ENCODE measurements around the gene COMMD8.
"Not testable (repeated sequence)": the region's sequence is repeated elsewhere in the genome, so short reads cannot be mapped to it uniquely, and the experiment has no call there.

Gene COMMD8

GRCh38 chr4:47463235-47463956, at the start of gene COMMD8:
Gene COMMD8 (minus strand): TSS chr4:47463702. CDS start chr4:47463651, 51 bp downstream.
- DNase-seq = peak; percentile 87

GRCh38 chr4:47510506-47511143, 47.1 kb upstream of the COMMD8 start:
- no peak for DNase-seq

- DNase-seq = no peak
Observed at GRCh38 chr4:47505666-47506065, 42.2 kb upstream of the COMMD8 start.

DNA sequence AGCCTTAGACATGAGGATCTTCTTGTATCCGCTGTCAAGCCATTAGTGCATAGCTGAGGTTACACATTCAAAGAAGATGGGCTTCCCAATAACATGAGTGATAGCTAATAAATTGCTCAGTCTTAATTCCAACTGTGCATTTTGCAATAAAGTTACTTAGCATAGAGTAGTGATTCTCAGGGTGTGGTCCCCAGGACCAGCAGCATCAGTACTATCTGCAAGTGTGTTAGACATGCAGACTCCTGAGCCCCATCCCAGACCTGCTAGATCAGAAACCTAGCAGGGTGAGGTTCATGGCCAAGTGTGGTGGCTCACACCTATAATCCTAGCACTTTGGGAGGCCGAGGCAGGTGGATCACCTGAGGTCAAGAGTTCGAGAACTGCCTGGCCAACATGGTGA, 41.6 kb upstream of the COMMD8 start:
- DNase-seq = no peak

DNA sequence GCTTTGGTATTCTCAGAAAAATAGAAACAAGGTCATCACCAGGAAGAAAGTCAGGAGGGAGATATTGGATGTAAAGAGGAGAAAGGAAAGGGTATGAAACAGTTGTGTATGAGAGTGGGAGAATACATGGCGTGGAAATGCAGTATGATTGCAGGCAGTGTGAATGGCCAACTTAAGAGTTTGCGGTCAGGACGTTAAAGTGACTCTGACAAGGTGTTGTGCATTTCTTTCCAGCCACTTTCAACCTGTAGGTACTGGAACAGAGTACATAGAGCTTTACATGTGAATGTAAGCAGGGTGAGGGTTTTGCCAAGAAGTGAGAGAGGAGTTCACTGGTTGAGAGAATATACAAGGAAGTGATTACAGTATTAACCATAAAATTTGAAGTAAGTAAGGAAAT, 37.3 kb upstream of the COMMD8 start:
- no peak for DNase-seq

- DNase-seq = no peak
Observed at GRCh38 chr4:47499700-47500099, 36.2 kb upstream of the COMMD8 start.

- no peak for DNase-seq
Observed at GRCh38 chr4:47498899-47499298, 35.4 kb upstream of the COMMD8 start.

GRCh38 chr4:47494124-47494430, 30.6 kb upstream of the COMMD8 start:
- no peak for DNase-seq

DNA sequence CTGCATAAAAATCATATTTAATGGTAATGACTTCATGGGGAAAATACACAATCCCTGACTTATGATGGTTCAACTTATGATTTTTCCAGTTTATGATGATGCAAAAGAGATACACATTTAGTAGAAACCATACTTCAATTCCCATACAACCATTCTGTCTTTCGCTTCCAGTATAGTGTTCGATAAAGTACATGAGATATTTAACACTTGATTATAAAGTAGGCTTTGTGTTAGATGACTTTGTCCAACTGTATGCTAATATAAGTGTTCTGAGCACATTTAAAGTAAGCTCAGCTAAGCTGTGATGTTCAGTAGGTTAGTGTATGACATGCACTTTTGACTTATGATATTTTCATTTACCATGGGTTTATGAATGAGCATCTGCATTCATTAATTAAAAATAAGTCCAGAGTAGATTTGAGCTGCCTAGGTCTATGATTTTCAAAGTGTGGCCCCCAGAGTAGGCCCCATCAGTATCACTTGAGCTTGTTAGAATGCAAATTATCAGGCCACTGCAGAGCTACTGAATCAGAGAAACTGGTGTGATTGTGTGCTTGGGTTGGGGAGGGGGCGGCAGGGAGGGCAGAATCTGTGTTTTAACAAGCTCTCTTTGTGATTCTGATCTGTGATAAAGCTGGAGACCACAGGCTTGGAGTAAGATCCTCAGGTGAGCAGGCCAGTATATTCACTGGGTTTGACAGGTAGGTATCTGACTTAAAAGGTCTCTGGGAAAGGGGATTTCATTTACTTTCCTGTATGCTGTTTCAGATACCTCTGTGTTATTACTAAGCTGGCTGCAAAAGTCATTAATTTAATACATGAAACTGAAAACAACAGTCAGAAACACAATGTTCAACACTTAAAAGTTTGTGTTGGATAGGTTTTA, 30.0 kb upstream of the COMMD8 start:
- DNase-seq = no peak

DNA sequence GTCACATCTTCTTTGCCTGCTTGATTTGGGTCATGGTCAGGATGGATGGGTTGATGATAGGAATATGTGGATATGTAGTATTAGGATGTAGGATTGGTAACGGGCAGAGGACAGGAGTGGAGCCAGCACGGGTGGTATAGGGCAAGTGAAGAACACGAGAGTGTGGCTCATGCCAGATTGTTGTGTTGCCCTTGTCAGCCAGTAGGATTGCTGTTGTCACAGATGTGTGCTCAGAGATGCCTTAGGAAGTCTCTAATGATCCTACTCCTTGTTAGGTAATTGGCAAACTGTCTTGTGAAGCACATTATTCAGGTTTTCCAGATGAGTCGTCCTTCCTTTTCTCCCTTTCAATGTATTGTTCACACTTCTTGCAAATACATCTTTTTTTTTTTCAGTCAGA, 27.0 kb upstream of the COMMD8 start:
- DNase-seq = no peak

- DNase-seq = no peak
Observed at GRCh38 chr4:47488706-47489105, 25.2 kb upstream of the COMMD8 start.

DNA sequence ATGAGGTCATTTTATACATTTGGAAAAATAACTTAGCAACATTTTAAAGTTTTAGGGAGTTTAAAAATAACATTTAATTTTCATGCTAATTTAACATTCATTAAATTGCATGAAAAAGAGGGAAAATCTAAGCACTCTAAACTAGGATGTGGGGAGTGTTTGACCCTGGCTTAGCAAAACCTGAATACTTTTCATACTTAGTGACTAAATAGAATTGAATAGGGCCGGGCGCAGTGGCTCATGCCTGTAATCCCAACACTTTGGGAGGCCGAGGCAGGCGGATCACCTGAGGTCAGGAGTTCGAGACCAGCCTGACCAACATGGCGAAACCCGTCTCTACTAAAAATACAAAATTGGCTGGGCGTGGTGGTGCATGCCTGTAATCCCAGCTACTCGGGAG, 23.2 kb upstream of the COMMD8 start:
- DNase-seq = not testable (repeated sequence)

DNA sequence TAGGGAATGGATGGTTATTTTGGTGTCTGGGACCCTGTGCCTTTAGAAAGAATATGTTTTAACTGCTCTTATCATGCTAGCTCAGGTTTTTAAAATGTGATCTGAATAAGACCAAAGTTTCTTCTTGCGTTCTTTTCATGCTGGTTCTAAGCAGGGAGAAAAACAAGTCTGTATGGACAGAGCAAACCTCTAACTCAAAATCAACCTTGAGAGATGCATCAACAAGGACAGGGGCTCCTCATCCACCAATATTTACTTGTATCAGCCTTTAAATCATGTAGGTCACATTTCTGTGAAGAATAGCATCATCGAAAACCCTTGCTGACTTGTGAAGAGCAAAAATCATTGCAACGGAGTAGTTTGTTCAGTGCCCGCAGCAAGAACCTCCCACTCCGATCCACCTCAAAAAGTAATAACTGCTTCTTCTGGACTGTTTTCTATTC, 22.8 kb upstream of the COMMD8 start:
- no peak for DNase-seq

- no peak for DNase-seq
Observed at GRCh38 chr4:47485768-47486167, 22.3 kb upstream of the COMMD8 start.

- peak; percentile 92 for DNase-seq
Observed at GRCh38 chr4:47485047-47485692, 21.7 kb upstream of the COMMD8 start, which contains the start of gene ATP10D. Gene ATP10D (plus strand): TSS chr4:47485275. CDS start chr4:47512541, 27,266 bp downstream.

DNA sequence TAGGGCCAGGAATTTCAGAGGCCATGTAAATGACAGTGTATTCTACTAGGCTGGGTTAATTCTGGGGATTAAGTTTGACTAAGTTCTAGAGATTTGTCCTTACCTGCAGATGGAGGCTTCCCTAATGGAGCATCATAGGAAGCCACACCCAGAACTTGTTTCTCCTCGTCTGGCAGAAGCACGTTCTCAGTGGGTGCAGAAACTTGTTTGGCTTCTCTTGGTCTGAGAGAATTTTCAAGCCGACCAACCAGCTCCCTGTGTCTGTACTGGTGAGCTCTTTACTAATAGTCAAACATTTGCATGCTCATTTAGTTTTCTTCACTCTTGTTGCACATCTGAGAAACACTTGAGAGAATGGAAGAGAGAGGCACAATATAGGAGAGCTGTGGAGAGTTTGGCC, 20.7 kb upstream of the COMMD8 start:
- no peak for DNase-seq

- no peak for DNase-seq
Observed at GRCh38 chr4:47483745-47484144, 20.2 kb upstream of the COMMD8 start.

- no peak for DNase-seq
Observed at GRCh38 chr4:47482326-47482725, 18.8 kb upstream of the COMMD8 start.

- DNase-seq = no peak
Observed at GRCh38 chr4:47478804-47479203, 15.3 kb upstream of the COMMD8 start.

GRCh38 chr4:47475411-47475810, 11.9 kb upstream of the COMMD8 start:
- DNase-seq = no peak

GRCh38 chr4:47474799-47475198, 11.3 kb upstream of the COMMD8 start:
- no peak for DNase-seq

- DNase-seq = no peak
Observed at GRCh38 chr4:47473141-47473750, 9.7 kb upstream of the COMMD8 start.

DNA sequence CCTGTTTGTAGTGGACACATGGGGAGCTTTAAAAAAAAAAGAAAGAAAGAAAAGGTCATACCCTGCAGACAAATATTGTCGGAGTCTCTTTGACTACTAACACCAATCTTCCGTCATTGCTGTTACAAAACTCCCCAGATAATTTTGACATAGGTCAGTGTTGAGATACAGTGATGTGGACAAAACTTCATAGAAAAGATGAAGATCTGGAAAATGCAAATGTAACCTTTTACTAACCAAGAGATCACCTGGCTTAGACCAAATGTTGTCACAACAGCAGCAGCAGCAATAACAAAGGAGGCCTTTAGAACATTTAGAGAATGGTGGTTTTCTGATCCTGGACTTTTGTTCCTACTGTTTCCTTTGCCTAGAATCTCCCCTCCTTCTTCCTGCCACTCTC, 8.1 kb upstream of the COMMD8 start:
- no peak for DNase-seq
